Activated T-cell treated with anti-CD3 and anti-CD28 coated beads, Interleukin-2, amount 50 U/mL, for 48 hours (primary cell): Measurements from ENCODE around the gene CLCN1.
"Not testable (repeated sequence)": the region's sequence is repeated elsewhere in the genome, so short reads cannot be mapped to it uniquely, and the experiment has no call there.

Source experiments
- DNase-seq, 2 experiments: peaks; one replicate each; pipeline ENCODE4 v3.0.0-alpha.2; 2020

Gene CLCN1

DNA sequence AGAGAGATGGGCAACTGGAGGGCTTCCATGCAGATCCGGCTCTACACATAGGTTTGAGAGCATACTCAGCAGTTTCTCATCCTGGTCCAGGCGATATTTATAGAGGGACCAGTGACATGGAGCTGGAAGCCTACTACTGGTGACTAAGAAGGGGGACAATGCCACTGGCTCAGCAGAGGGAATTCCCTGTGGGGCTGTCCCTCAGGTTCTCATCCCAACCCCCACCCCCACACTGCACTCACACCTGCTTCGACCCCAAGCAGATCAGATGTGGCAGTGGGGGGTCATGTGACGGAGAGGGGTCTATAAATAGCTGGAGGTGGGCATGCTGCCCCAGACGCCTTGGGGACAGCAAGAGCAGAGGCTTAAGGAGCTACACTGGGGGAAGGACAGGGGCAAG is at the start of gene CLCN1:
Gene CLCN1 (plus strand): TSS at position 336 of the 400 bp plus-strand sequence. CDS start 102 bp downstream, outside the sequence.
- no peak for DNase-seq

DNA sequence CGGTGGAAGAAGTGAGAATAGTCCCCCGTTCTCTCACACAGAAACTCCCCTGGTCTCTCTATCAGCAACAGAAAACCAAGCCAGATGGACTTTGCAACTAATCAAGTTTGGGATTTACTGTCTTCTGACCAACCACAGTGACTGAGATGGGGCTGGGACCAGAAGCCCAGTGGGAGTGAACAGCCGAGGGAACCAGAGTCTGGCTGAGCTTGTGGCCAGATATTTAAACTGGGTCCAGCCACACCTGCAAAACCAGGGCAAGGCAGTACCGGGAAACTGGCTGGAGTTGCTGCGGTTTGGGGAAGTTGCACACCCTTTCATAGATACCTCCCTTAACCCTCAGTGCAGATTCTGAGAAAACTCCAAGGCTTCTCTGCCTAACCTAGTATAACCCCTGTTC is 46.7 kb upstream of the CLCN1 start:
- DNase-seq, result no peak

- DNase-seq, result no peak
These were observed 44.7 kb upstream of the CLCN1 start for GRCh38 chr7:143271240-143271639.

- DNase-seq, result no peak
These were observed 43.0 kb upstream of the CLCN1 start for GRCh38 chr7:143272871-143273270.

- no peak for DNase-seq
These were observed 36.5 kb upstream of the CLCN1 start for GRCh38 chr7:143279186-143280098.

DNA sequence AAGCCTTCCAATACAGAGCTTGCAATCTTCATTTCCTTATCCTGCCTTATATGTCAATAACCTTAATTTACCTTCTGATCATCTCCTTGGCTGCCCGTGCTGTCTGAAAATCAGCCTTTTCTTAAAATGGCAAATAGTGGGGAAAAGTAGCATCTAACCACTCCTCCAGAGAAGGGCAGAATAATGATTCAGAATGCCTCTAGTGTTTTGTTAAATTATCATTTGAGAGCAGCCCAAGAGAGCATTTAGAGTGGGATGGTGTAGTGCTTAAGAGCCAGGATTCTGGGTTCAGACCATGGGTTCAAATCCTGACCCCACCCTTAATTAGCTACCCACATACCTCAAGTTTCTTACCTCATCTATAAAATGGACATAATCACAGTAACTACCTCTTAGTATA is 35.8 kb upstream of the CLCN1 start:
- no peak for DNase-seq

- DNase-seq, result no peak
These were observed 35.3 kb upstream of the CLCN1 start for GRCh38 chr7:143280566-143280965.

- DNase-seq, result no peak
These were observed 34.4 kb upstream of the CLCN1 start for GRCh38 chr7:143281529-143281928.

DNA sequence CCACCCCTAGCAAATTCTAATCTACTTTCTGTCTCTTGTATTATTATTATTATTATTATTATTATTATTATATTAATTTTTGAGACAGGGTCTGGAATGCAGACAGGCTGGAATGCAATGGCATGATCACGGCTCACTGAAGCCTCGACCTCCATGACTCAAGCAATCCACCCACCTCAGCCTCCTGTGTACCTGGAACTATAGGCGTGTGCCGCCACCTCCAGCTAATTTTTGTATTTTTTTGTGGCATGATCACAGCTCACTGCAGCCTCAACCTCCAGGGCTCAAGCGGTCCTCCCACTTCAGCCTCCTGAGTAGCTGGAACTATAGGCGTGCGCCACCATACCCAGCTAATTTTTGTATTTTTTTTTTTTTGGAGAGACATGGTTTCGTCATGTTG is 33.8 kb upstream of the CLCN1 start:
- no peak for DNase-seq

GRCh38 chr7:143283381-143283780 is 32.5 kb upstream of the CLCN1 start:
- no peak for DNase-seq

GRCh38 chr7:143284591-143285469 is 31.1 kb upstream of the CLCN1 start, which contains the start of gene TMEM139:
TSS of gene TMEM139 (plus strand) at chr7:143284958. CDS start at chr7:143285958, 1,000 bp downstream.
- no peak for DNase-seq

GRCh38 chr7:143285470-143285778 is 30.5 kb upstream of the CLCN1 start:
- no peak for DNase-seq

DNA sequence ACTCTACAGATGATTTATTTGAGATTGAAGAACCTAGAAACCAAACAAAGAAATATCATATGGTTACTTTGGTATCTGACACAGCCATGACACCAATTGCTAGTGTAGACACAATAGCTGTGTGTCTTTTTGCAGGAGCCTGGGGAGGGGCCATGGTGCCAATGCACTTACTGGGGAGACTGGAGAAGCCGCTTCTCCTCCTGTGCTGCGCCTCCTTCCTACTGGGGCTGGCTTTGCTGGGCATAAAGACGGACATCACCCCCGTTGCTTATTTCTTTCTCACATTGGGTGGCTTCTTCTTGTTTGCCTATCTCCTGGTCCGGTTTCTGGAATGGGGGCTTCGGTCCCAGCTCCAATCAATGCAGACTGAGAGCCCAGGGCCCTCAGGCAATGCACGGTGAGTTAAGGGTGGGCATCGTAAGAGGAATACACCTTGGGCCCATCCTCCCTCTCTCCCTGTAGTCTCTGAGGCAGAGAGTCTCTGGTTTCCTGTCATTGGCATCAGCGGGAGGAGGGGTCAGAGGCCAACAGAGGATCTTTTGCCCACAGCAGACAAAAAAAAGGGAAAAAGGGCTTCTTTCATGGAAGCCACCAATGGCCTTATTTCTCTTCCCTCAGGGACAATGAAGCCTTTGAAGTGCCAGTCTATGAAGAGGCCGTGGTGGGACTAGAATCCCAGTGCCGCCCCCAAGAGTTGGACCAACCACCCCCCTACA is 29.9 kb upstream of the CLCN1 start:
- DNase-seq, result no peak

DNA sequence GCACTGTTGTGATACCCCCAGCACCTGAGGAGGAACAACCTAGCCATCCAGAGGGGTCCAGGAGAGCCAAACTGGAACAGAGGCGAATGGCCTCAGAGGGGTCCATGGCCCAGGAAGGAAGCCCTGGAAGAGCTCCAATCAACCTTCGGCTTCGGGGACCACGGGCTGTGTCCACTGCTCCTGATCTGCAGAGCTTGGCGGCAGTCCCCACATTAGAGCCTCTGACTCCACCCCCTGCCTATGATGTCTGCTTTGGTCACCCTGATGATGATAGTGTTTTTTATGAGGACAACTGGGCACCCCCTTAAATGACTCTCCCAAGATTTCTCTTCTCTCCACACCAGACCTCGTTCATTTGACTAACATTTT is 29.4 kb upstream of the CLCN1 start:
- DNase-seq, result no peak

- no peak for DNase-seq
These were observed 28.5 kb upstream of the CLCN1 start for GRCh38 chr7:143287339-143287934.

GRCh38 chr7:143287935-143288826 is 27.7 kb upstream of the CLCN1 start, which contains the start of gene CASP2:
TSS of gene CASP2 (plus strand) at chr7:143288351. CDS start at chr7:143288456, 105 bp downstream.
- peak; percentile 98 to 99 for DNase-seq

- DNase-seq, result no peak
These were observed 27.1 kb upstream of the CLCN1 start for GRCh38 chr7:143288836-143289235.

GRCh38 chr7:143289421-143289820 is 26.5 kb upstream of the CLCN1 start:
- no peak for DNase-seq

DNA sequence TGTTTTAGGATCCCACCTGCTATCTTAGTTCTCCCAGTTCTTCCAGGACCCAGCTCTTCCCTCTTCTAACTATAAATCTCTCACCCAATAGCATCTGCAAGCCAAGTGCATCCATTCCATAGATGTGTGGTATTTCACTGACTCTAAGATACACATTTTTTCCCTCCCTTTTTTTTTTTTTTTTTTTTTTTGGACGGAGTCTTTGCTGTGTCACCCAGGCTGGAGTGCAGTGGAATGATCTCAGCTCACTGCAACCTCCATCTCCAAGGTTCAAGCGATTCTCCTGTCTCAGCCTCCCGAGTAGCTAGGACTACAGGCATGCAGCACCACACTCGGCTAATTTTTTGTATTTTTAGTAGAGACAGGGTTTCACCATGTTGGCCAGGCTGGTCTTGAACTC is 26.0 kb upstream of the CLCN1 start:
- not testable (repeated sequence) for DNase-seq

DNA sequence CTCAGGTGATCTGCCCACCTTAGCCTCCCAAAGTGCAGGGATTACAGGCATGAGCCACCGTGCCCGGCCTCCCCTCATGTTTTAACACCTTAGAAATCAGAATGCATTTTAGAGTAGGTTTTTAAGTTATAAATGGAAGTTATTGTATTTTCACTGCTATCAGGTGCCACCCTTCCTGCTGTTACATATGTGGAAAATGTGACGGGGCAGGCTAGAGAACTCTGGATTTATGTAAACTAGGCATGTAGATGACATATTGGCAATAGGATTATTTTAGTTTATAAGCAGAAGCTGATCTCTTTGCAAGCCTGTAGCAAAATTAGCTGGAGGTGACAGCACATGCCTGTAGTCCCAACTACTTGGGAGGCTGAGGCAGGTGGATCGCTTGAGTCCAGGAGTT is 25.6 kb upstream of the CLCN1 start:
- DNase-seq, result no peak

DNA sequence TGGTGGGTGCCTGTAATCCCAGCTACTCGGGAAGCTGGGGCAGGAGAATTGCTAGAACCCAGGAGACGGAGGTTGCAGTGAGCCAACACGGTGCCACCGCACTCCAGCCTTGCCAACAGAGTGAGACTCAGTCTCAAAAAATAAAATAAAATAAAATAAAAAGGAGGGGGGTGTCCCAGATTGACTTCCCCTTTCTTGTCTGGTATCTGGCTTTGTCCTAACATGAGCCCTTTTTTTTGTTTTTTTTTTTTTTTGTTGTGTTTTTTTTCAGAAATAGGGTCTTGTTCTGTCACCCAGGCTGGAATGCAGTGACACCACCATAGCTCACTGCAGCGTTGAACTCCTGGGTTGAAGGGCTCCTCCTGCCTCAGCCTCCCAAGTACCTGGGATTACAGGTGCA is 23.0 kb upstream of the CLCN1 start:
- no peak for DNase-seq

GRCh38 chr7:143295870-143296269 is 20.0 kb upstream of the CLCN1 start:
- no peak for DNase-seq
